ENCODE measurements around the gene KCNG2. TPM values are rescaled to one million over a fixed set of nuclear protein-coding genes. Genes with fewer than 3 reads are reported as not detected.

The KCNG2 gene
- total RNA-seq, 1 experiment from 2014 or later = not detected

DNA sequence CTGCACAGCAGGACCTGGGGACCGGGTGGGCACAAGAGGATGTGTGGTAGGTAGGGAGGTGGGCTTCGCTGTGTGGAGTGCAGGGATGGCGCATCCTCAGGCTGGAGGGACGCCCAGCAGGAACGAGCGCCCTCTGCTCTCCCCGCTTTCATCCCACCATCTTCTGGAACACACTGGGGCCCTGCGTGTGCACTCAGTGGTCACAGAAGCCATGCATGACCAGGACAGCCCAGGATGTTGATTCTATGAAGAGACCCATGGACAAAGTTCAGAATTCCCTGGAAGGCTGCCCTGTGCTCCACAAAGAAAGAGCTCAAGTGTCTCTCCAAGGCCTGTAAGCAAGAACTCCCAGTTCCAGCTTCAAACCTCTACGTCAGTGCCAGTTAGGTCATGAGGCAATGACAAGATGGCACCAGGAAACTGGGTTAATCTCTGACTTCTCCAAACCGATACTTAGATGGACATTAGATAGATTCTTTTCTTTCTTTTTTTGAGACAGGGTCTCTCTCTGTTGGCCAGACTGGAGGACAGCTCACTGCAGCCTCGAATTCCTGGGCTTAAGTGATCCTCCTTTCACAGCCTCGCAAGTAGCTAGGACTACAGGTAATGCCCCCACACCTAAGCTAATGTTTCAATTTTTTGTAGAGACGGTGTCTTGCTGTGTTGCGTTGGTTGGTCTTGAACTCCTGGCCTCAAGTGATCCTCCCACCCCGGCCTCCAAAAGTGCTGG, 150.3 kb downstream of the KCNG2 start:
- Histone ChIP-seq H3K27ac (ENCODE audit: low read depth, low read length) (no peak overlapping the region), H3K4me1 (ENCODE audit: control insufficient read depth in 1 of 2, insufficient read depth in 2 of 2, low read length in 2 of 2) (peaks cover 3 to 16% of the 10 kb centered on the region in 2 experiments; a peak in 2 of 4 replicates), H4K20me1 (ENCODE audit: insufficient read depth) (peaks cover 3% of the 10 kb centered on the region; the same call in 1 of the 2 replicates), H3K79me2 (ENCODE audit: insufficient read depth, low read length) (peaks cover 72% of the 10 kb centered on the region), H3K9me3 (ENCODE audit: control insufficient read depth in 1 of 2, insufficient read depth in 1 of 2, low read depth in 1 of 2, low read length in 2 of 2) (no peaks in the 10 kb centered on the region), H3K36me3 (ENCODE audit: control insufficient read depth in 1 of 2, insufficient read depth in 2 of 2, low read length in 2 of 2) (peaks cover 1 to 14% of the 10 kb centered on the region in 2 experiments; a peak in 2 of 4 replicates), H2AFZ (ENCODE audit: low read depth, low read length, poor library complexity, severe bottlenecking) (no peak overlapping the region), H3K4me3 (replicated peaks in 1 of 2; ENCODE audit: low read depth in 1 of 2, low read length in 2 of 2) (no peak overlapping the region), H3K9ac (ENCODE audit: low read length) (no peak overlapping the region), H3K4me2 (ENCODE audit: low read length) (no peak overlapping the region), H3K9me2 (ENCODE audit: insufficient read depth) (no peaks in the 10 kb centered on the region), H3K27me3 (ENCODE audit: insufficient read depth, low read length) (no peaks in the 10 kb centered on the region)
- TF ChIP-seq, protein P1, sequence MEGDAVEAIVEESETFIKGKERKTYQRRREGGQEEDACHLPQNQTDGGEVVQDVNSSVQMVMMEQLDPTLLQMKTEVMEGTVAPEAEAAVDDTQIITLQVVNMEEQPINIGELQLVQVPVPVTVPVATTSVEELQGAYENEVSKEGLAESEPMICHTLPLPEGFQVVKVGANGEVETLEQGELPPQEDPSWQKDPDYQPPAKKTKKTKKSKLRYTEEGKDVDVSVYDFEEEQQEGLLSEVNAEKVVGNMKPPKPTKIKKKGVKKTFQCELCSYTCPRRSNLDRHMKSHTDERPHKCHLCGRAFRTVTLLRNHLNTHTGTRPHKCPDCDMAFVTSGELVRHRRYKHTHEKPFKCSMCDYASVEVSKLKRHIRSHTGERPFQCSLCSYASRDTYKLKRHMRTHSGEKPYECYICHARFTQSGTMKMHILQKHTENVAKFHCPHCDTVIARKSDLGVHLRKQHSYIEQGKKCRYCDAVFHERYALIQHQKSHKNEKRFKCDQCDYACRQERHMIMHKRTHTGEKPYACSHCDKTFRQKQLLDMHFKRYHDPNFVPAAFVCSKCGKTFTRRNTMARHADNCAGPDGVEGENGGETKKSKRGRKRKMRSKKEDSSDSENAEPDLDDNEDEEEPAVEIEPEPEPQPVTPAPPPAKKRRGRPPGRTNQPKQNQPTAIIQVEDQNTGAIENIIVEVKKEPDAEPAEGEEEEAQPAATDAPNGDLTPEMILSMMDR (IDR thresholded peaks at IDR 0.05 in 2 of 3, conservative IDR thresholded peaks at IDR 0.05 in 1 of 3; ENCODE audit: borderline replicate concordance in 1 of 3, insufficient read depth in 1 of 3, low read depth in 2 of 3, low read length in 2 of 3) = no peak
- TF ChIP-seq SIN3A (IDR thresholded peaks at IDR 0.05; ENCODE audit: low read depth) = no peak
- TF ChIP-seq ZFX (IDR thresholded peaks at IDR 0.05) = no peak
- no peak for TF ChIP-seq ZNF274 (IDR thresholded peaks at IDR 0.05; ENCODE audit: low read depth, low read length)
- no peak for TF ChIP-seq FOSL1 (IDR thresholded peaks at IDR 0.05; ENCODE audit: low read depth)
- no peak for TF ChIP-seq SP1 (IDR thresholded peaks at IDR 0.05; ENCODE audit: low read depth)
- TF ChIP-seq, protein P2, sequence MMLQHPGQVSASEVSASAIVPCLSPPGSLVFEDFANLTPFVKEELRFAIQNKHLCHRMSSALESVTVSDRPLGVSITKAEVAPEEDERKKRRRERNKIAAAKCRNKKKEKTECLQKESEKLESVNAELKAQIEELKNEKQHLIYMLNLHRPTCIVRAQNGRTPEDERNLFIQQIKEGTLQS (IDR thresholded peaks at IDR 0.05) = no peak
- no peak for TF ChIP-seq SRF (IDR thresholded peaks at IDR 0.05; ENCODE audit: low read depth)
- TF ChIP-seq, protein P3, sequence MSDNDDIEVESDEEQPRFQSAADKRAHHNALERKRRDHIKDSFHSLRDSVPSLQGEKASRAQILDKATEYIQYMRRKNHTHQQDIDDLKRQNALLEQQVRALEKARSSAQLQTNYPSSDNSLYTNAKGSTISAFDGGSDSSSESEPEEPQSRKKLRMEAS (IDR thresholded peaks at IDR 0.05) = no peak
- TF ChIP-seq TCF7L2 (IDR thresholded peaks at IDR 0.05; ENCODE audit: borderline replicate concordance, extremely low read depth, insufficient read depth, insufficient read length) = no peak
- TF ChIP-seq EGR1 (IDR thresholded peaks at IDR 0.05; ENCODE audit: low read depth) = no peak
- ChIA-PET CTCF (no interaction called here), POLR2A (no interaction called here), RAD21 (ENCODE audit: low non-redundant PET in 1 of 2, low total read pairs in 2 of 2, uncharacterized antibody in 2 of 2, unreplicated experiment in 2 of 2) (no interaction called here)
- intact Hi-C loops (cut with micrococcal nuclease) = no loop called here
- no TSS peak for BruUV-seq (replicated peaks)
- DNase-seq (ENCODE audit: low read depth, low spot score) (no peak), ATAC-seq (no peak)

All from HCT116 (cell line).